Hematopoietic multipotent progenitor cell treated with erythropoietin and hydrocortisone succinate and interleukin-3 and kit ligand, for 15 days (in vitro differentiated cells): ENCODE results near the gene ZNF581.

Experiments used
- DNase-seq: peaks from one replicate; pipeline ENCODE4 v3.0.0-alpha.2; 2015; ENCODE audit warnings: low spot score

ZNF581 gene

GRCh38 chr19:55680339-55681130 lies 37.1 kb downstream of the ZNF581 start:
- no peak for DNase-seq

- no peak for DNase-seq
These were observed 38.0 kb downstream of the ZNF581 start for GRCh38 chr19:55681131-55682092.

- DNase-seq = no peak
These were observed 40.2 kb downstream of the ZNF581 start for GRCh38 chr19:55683449-55684261.

DNA sequence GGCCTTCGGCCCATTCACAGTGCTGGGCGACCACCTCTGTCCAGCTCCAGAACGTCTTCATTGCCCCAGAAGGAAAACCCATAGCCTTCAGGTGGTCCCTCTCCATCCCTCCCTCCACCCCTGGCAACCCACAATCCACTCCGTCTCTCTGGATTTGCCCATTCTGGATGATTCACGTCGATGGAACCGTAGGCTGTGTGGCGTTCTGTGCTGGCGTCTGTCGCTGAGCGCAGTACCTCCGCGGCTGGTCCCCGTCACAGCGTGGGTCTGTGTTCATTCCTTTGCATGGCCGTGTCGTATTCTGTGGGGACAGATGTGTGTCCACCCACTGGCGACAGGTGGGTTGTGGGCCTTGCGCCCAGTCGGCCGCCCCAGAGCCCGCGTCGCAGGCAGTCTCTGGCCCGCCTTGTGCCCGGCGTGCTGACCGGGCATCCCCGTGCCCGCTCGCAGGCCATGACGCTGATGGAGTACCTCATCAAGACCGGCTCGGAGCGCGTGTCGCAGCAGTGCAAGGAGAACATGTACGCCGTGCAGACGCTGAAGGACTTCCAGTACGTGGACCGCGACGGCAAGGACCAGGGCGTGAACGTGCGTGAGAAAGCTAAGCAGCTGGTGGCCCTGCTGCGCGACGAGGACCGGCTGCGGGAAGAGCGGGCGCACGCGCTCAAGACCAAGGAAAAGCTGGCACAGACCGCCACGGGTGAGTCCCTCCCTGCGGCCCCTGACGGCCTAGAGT lies 41.7 kb downstream of the ZNF581 start:
- no peak for DNase-seq

DNA sequence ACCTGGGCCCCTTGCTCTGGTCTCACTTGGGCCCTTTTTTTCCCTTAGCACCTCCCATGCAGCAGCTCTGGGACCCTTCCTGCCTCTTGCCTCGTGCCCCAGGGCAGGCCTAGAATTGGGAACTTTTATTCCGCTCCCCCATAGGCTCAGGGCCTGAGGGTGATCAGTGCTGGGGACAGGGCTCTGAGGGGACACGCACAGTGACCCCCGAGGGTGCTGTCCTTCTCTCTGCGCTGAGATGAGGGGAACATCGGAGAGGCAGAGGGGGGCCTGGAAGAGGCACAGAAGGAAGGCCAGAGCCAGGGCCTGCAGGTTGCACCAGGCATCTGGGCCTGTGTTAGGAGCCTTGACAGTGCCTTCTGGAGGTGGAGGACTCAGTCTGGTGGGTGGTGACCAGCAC lies 42.3 kb downstream of the ZNF581 start:
- no peak for DNase-seq

GRCh38 chr19:55686311-55687050 lies 43.0 kb downstream of the ZNF581 start:
- no peak for DNase-seq

DNA sequence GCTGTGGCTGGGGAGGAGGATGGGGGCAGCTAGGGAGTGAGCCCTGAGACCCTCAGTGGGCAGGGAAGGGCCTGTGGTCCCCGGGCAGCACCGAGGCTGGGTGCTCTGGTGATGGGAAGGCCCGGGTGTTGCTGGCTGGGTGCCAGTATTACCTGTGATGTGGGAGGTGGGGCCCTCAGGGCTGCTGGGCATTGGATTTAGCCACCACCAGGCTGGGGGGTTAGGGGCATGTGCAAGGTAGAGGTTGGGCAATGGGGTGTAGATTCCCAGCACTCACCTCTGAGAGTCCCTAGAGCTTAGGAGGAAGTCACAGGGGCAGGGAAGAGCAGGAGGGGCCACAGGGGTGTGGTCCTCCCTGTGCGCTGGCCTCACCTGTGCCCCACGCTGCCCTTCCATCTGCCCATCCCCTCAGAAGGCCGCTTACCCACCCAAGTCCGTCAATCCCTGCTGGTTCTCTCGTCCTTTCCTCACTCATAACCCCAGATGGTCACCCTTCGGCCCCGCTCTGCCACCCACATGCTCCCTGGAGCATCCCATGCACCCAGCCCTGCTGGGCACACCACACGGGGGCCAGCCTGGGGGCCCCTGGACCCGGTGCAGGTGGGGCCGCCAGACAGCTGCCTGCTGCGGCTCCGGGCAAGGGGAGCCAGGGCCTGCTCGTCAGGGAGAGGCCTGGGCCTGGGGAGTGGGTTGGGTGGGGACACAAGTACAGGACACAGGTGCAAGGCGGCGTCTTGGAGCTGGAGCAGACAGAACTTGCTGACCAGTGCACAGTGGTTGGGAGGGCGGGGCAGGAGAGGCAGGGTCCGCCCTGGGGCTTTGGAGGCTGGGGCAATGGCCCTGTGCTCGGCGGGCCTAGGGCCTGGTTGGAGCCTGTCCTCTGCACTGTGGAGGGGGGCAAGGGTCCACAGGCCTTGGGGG lies 44.1 kb downstream of the ZNF581 start:
- no peak for DNase-seq

DNA sequence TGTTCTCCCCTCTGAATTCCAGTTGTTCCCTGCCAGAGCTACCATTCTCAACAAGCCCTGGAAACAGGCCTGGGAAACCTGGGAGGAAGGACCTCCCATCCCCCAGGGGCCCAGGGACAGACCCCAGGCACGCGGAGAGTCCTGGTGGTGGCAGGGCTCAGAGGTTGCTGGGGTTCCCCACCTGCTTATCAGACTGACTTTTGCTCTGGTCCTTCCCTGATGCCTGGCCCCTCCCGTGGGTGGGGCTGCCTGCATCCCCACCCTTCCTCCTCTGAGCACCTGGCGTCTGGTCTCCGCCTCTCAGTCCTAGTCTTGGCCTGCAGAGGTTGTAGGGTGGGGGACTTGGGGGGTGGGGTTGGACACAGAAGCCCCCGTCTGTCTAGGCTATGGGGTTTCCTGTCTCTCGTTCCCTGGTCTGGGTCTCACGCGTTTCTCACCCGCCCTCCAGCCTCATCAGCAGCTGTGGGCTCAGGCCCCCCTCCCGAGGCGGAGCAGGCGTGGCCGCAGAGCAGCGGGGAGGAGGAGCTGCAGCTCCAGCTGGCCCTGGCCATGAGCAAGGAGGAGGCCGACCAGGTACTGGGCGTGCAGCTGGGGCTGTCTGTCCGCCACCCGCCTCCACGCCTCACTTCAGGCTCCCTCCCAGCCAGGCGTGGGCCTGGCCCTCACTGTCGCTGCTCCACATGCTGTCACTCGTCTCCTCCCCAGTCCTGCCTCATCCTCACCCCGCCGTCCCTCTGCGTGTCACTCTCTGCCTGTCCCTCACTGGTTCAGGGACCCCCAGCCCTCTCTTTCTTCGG lies 45.2 kb downstream of the ZNF581 start:
- DNase-seq = no peak

DNA sequence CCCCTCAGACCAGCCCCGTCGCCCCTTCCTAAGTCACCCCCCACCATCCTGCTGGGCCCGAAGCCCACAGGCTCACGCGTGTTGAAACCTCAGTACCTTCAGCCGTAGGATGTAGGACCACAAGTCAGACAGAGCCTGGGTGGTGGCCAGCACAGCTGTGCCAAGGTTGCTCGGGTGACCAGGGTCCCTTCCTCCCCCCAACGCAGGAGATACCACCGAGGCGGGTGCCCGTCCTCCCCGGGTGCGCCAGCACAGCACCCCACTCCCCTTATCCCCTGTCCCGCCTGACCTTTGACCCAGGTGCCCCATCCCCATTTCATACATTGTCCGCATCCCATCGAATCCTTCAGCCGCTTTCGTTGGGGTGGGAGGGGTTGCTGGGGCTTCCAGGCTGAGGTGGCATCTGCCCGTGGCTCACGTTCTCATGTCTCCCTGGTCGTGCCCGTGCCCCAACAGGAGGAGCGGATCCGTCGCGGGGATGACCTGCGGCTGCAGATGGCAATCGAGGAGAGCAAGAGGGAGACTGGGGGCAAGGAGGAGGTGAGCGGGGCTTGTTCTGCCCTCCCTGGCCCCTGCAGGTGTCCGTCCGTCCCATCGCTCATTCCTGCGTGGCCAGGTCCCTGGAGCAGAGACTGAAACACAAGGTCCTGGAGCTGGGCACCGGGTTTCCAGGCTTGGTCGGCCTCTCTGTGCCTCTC lies 46.1 kb downstream of the ZNF581 start:
- DNase-seq = no peak

DNA sequence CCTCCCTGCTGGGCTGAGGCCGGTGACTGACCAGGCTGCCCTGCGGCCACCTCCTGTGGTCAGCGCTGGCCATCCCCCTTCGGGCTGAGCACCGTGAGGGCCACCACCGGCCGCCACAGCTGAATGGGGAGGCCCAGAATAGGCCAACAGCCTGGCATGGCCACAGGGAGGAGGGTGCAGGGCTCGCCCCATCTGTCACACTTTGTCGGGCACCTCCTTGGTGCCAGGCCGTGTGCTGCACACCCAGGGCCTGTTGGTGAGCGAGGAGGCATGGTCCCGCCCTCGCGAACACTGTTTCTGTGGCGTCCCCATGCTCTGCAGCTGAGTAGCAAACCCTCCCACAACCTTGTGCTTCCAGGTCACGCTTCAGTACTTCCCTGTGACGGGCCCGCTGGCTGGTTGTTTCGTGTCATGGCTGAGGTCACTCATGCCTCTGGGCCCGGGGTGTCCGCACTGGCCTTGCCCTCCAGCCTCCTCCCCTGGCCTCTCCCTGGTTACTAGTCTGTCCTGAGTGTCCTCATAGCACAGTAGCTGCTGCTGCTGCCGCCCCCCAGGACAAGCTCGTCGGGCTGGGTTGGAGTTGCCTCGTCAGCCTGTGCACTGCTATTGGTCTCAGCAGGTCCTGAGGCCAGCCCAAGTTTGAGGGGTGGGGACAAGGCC lies 46.8 kb downstream of the ZNF581 start:
- DNase-seq = no peak

- no peak for DNase-seq
These were observed 47.5 kb downstream of the ZNF581 start for GRCh38 chr19:55690769-55691545.

GRCh38 chr19:55691561-55692481 lies 48.4 kb downstream of the ZNF581 start:
- no peak for DNase-seq

DNA sequence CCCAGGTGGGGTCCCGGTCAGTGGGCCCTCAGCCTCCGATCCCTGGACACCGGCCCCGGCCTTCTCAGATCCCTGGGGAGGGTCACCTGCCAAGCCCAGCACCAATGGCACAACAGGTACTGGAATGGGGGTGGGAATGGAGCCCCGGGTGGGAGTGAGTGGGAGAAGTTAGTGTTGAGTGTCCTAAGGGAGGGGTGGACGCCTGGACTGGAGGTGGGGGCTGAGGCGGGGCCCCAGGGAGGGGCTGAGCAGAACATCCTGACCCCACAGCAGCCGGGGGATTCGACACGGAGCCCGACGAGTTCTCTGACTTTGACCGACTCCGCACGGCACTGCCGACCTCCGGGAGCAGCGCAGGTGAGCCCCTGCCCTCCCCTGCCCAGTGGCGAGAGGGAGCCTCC lies 49.2 kb downstream of the ZNF581 start:
- DNase-seq = no peak

DNA sequence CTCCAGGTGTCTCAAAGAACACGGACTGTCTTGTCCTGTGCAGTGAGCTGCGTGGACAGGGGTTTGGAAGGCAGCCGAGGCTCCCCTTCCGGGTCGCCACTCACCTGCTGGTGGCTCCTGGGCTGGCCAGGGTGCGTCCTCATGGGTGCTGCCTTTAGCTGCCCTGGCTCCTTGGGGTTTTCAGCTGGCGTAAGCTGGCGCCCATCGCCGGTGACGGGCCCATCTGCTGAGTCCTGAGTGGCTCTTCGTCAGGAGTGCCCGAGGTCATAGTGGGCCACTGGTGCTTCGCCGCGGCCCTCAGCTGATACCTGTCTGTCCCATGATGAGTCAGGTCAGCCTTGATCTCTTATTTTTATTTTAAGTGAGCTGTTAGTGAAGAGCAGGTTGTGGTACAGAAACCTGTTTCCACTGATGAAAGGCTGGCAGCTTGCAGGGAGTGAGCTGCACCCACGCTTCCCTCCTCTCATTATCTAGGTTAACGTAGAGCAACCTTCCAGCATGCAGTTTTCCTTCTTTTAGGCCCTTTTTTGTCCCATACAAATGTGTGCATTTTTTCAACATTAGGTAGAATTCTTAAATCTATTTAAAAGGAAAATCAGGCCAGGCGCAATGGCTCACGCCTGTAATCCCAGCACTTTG lies 50.0 kb downstream of the ZNF581 start:
- DNase-seq = no peak

GRCh38 chr19:55694241-55694655 lies 50.8 kb downstream of the ZNF581 start:
- no peak for DNase-seq
